DMS 273 treated with DMSO at 0.1 percent for 48 hours (cell line): ENCODE measurements around the gene OCA2.

Experiments used
- DNase-seq: peaks from one replicate; lab custom pipeline; 2025; lab: John Stamatoyannopoulos, UW

OCA2 gene

DNA sequence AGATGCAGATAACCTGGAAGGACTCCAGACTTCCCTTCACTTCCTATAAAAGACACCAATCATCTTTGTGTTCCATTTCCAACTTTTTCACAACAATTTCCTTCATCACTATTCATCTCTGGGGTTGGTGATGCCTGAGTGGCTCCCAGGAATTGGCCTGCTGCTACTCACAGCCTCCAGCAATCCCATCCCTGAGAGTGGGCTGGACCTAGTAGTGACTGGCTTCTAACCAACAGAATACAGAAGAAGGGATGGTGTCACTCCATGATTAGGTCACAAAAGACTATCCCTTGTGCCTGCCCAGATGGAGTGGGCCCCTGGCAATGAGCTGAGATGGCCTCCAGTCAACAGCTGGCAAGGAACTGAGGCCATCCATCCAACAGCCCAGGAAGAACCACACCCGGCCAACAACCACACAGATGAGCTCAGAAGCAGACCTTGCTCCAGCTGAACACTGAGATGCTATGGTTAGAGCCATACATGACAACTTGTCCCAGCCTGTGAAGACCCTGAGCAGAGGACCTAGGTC, 20.9 kb downstream of the OCA2 start:
- DNase-seq, result no peak

DNA sequence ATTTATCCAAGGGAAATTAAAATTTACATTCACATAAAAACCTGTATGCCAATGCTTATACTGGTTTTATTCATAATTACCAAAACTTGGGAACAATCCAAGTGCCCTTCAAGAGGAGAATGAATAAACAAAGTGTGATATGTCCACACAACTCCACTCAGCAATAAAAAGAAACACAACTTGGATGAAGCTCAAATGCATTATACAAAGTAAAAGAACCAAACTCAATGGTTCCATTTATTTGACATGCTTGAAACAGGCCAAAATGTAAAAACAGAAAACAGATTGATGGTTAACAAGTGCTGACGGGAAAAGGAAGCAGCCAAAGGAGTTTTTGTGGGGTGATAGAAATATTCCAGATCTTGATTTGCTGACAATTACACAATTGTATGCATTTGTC, 23.5 kb downstream of the OCA2 start:
- no peak for DNase-seq

DNA sequence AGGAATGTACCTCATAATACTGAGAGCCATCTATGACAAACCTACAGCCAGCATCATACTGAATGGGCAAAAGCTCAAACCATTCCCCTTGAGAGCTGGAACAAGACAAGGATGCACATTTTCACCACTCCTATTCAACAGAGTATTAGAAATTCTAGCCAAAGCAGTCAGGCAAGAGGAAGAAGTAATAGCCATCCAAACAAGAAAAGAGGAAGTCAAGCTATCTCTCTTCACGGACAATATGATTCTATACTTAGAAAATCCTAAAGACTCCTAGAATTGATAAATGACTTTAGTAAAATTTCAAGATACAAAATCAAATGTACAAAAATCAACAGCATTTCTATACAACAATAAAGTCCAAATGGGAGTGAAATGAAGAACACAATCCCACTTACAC, 30.2 kb downstream of the OCA2 start:
- DNase-seq, result no peak

- no peak for DNase-seq
Observed at GRCh38 chr15:28066231-28066630, 32.9 kb downstream of the OCA2 start.

GRCh38 chr15:28060005-28060404, 39.1 kb downstream of the OCA2 start:
- DNase-seq, result no peak

GRCh38 chr15:28058082-28058481, 41.0 kb downstream of the OCA2 start:
- no peak for DNase-seq

- peak; percentile 63 for DNase-seq
Observed at GRCh38 chr15:28051955-28052633, 47.0 kb downstream of the OCA2 start.

DNA sequence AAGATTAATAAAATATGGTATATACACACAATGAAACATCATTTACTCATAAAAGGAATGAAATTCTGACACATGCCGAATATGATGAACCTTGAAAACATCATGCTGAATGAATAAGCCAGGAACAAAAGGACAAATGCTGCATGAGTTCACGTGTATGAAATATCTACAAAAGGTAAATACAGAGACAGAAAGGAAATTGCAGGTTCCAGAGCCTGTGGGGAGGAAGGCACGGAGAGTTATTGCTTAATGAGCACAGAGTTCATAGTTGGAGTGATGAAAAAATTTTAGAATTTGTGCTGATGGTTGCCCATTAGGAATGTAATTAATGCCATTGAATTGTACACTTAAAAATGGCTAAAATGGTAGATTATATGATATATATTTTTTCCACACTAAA, 49.5 kb downstream of the OCA2 start:
- no peak for DNase-seq

- no peak for DNase-seq
Observed at GRCh38 chr15:28047277-28047676, 51.8 kb downstream of the OCA2 start.

DNA sequence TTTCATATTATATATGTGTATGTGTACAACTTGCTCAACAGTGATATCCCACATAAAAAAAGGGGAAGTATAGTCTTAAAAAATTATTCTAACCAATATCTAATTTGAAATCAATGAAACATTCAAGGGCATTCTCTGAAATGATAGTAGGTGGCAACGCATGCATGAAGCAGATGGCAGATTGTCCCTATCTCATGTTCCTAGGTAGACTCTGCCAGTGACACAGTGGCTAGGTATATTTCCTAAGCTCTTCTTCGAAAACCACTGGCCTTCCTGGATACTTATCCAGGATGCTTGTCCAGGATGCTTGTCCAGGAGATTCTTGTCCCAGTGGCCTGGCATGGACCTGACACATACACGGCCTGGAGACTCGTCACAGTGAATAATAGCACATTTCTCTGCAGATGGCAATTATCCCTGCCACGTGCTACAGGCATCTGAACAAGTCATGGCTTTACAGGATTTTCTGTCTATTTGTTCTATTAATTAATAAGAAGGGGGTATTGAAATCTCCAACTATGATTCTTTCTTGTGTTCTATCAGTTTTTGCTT, 54.9 kb downstream of the OCA2 start:
- peak; percentile 45 for DNase-seq

GRCh38 chr15:28043691-28044091, 55.4 kb downstream of the OCA2 start:
- peak; percentile 69 for DNase-seq

DNA sequence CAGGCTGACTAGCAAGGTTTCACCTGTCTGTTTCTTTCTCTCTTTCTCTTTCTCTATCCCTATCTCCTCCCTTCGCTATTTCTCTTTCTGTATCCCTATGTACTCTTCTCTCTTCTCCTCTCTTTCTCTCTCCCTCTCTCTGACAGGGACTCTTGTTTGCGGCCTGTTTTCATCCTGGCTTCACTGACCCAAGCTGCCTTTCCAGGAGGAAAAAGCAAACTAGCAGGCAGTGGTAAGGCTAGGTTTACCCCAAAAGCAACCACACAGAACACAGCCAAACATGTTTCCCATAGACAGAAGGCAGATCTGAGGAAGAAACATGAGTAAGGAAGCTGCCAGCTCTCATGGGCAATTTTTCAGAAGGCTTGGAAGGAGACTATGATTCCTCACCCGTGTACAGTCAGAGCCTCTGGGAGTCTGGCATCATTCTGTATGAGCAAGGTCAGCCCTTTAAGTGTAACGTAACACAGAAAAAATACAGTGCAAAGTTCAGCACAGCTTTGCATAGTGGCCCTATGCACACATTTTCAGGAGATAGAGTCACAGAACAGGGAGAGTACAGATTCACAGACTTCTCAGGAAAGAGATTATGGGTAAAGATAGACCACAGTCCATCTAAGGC, 61.0 kb downstream of the OCA2 start:
- DNase-seq, result no peak

DNA sequence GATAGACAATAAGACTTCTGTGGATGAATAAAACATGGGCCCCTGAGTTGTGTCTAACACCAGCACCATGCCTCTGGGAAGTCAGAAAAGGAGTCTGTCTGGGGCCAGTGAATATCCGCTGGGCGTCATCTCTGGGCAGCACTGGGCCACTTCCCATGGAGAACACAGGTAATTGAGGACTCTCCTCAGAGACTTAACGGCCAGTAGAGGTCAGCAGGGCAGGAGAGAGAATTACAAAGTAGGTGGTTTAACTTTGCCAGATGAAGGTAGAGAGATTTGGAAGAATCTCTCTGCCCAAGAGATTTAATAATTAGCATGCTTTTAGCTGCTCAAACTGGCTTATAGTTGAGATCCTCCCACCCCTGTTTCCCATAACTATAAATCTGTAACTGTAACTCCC, 65.7 kb downstream of the OCA2 start:
- no peak for DNase-seq

DNA sequence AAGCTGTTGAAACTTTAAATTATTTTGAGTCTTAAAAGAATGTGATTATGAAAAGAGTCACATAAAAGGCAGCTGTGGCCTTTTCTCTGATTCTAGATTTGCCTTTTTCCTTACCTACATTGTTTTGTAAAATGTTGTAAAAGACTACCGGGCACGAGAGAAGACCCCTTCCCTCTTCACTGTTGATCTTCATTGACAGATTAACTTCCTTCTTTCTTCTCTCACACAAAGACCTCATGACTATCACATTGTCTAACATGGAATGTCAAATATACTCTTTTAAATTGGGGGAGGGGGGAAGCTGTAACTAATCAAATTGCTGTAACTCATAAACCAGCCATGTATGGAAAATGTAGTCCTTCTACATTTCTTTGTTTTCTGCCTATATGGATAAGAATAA, 68.3 kb downstream of the OCA2 start:
- no peak for DNase-seq

- no peak for DNase-seq
Observed at GRCh38 chr15:28027714-28028076, 71.4 kb downstream of the OCA2 start.

- no peak for DNase-seq
Observed at GRCh38 chr15:28026764-28027713, 72.1 kb downstream of the OCA2 start.

DNA sequence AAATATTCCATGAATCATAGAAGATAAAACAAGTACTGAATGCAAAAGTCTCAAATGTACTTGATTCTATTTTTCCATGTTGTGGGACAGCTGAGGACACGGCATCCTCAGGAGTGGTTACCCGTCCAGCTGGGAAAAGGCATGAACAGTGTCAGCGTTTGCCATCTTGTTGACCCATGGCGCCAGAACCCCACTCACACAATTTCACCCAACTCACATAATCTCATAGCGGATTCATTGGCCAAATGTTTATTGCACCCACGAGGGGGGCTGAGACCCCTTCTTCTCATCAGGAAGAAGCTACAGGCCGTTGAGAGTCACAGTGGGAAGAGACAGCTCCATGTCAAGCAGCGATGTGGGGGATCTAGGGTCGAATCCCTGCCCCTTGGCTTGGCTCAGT, 72.9 kb downstream of the OCA2 start:
- no peak for DNase-seq

- no peak for DNase-seq
Observed at GRCh38 chr15:28025413-28025812, 73.7 kb downstream of the OCA2 start.

- no peak for DNase-seq
Observed at GRCh38 chr15:28024889-28025250, 74.2 kb downstream of the OCA2 start.

DNA sequence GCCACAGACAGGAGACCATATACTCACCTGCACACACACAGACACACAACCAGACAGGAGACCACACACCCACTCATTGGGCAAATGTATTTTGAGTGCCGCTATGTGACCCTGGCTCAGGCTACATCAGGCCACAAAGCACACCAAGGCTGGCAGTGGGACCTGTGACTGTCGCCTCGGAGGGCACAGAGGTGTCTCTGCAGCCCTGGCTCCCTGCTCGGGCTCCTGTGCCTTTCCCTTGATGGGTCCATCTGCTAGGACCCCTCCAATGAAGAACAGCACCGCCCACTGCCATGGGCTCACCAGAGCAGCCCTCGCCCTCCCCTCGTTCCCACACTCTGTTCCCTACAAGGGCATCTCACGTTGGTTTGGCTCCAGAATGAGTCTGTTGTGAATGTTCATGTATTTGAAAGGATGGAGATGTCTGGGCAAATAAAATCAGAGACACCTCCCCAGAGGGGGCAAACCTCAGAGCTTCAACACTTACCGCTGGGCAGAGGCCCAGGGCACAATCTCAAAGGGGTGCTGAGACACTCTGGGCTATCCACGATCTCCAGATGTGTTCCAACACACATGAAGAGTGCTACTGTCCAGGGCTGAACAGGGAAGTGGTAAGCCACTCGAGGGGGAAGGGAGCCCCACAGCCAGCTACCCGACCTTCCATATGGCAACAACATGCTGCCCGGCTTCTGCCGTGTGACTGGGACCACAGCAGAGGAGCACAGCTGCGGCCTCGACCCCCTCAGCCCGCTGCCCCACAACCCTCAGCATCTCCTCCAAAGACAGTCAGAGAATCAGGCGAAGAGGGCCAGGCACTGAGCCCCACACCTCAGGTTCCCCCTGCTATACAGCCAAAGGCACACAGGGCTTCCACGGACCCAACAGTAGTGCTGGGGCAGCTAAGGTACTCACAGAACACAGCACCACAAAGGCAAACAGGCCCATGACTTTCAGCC, 74.9 kb downstream of the OCA2 start:
- no peak for DNase-seq

DNA sequence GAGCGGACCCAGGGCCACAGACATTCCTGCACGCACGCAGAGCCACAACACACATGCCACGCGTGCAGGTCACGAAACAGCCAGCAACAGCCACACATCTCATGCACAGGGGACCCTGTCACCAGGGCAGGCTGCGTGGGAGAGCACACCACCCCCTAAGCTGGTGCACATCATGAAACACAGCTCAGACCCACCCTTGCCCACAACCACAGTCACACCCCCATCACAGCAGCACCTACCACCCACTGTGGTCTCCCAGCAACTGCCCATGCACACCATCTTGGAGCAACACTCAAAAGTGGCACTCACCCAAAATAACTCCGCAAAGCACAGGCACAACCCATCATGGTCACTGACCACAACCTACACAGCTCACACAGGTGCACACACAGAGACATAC, 75.7 kb downstream of the OCA2 start:
- no peak for DNase-seq
